SU-DHL-6 (cell line): ENCODE measurements around the gene PFN1.

Experiments used
- H2AFZ ChIP-seq: fragments of 200-600 bp; sonication (generic); 2 replicates; pipeline ENCODE4 v1.6.1; 2014; ENCODE audit warnings: low read depth, mild to moderate bottlenecking, moderate library complexity, mixed read lengths, antibody characterized with exemption, low read length; ENCODE audit not compliant: severe bottlenecking
- H3F3A ChIP-seq: fragments of 200-600 bp; shearing (Covaris generic); 2 replicates; pipeline ENCODE4 v1.6.0; 2016; ENCODE audit warnings: antibody characterized with exemption, mild to moderate bottlenecking; ENCODE audit not compliant: insufficient read depth
- H3K27ac ChIP-seq: fragments of 200-600 bp; sonication (generic); 2 replicates; pipeline ENCODE4 v1.5.1; 2016; ENCODE audit warnings: low read depth, mild to moderate bottlenecking, low read length, moderate library complexity, mixed read lengths
- H3K27me3 ChIP-seq: fragments of 200-600 bp; sonication (generic), shearing (Covaris generic); 2 replicates; pipeline ENCODE4 v1.6.0; 2014; ENCODE audit warnings: mild to moderate bottlenecking, low read length
- H3K36me3 ChIP-seq: fragments of 200-600 bp; sonication (generic); 2 replicates; pipeline ENCODE4 v1.6.1; 2014; ENCODE audit warnings: mild to moderate bottlenecking, low read length, mixed read lengths
- H3K4me2 ChIP-seq: fragments of 300-600, 200-600 bp; shearing (Covaris generic), sonication (generic); 2 replicates; pipeline ENCODE4 v1.6.0; 2014; ENCODE audit warnings: low read length, low read depth, mild to moderate bottlenecking; ENCODE audit not compliant: poor library complexity, severe bottlenecking
- H3K4me3 ChIP-seq: fragments of 200-600 bp; sonication (generic); 2 replicates; pipeline ENCODE4 v1.5.1; 2014; ENCODE audit warnings: antibody characterized with exemption, low read length, mild to moderate bottlenecking, mixed read lengths; ENCODE audit not compliant: insufficient read depth, poor library complexity, severe bottlenecking
- H3K79me2 ChIP-seq: fragments of 200-600 bp; sonication (generic); 2 replicates; pipeline ENCODE4 v1.6.1; 2014; ENCODE audit warnings: mild to moderate bottlenecking, low read length, moderate library complexity; ENCODE audit not compliant: insufficient read depth
- H3K9ac ChIP-seq: fragments of 200-600 bp; sonication (generic); 2 replicates; pipeline ENCODE4 v1.7.0; 2014; ENCODE audit warnings: mild to moderate bottlenecking, low read length
- H3K9me2 ChIP-seq: fragments of 200-600 bp; sonication (generic); replicated peaks from 2 replicates; pipeline ENCODE4 v1.6.1; 2014; ENCODE audit warnings: low read length; ENCODE audit not compliant: insufficient read depth
- H3K9me3 ChIP-seq: fragments of 200-600 bp; sonication (generic); 2 replicates; pipeline ENCODE4 v1.6.1; 2014; ENCODE audit warnings: low read length, mixed read lengths; ENCODE audit not compliant: insufficient read depth
- H4K20me1 ChIP-seq: fragments of 200-600 bp; sonication (generic); 2 replicates; pipeline ENCODE4 v1.6.1; 2014; ENCODE audit warnings: low read depth, mild to moderate bottlenecking, antibody characterized with exemption, low read length, moderate library complexity, mixed read lengths
- EZH2phosphoT487 ChIP-seq: fragments of 200-600 bp; sonication (generic), shearing (Covaris generic); conservative IDR thresholded peaks from 2 replicates; pipeline ENCODE4 v1.6.1; 2018; ENCODE audit warnings: mild to moderate bottlenecking, antibody characterized with exemption, low read length, moderate library complexity, mixed read lengths
- TF ChIP-seq, protein P1 (sequence below): fragments of 200-600 bp; sonication (generic); IDR thresholded peaks from one replicate; pipeline ENCODE4 v1.5.1; 2017; ENCODE audit warnings: antibody characterized with exemption, mild to moderate bottlenecking, low read length, moderate library complexity; ENCODE audit not compliant: insufficient read depth, poor library complexity, severe bottlenecking

The PFN1 gene

DNA sequence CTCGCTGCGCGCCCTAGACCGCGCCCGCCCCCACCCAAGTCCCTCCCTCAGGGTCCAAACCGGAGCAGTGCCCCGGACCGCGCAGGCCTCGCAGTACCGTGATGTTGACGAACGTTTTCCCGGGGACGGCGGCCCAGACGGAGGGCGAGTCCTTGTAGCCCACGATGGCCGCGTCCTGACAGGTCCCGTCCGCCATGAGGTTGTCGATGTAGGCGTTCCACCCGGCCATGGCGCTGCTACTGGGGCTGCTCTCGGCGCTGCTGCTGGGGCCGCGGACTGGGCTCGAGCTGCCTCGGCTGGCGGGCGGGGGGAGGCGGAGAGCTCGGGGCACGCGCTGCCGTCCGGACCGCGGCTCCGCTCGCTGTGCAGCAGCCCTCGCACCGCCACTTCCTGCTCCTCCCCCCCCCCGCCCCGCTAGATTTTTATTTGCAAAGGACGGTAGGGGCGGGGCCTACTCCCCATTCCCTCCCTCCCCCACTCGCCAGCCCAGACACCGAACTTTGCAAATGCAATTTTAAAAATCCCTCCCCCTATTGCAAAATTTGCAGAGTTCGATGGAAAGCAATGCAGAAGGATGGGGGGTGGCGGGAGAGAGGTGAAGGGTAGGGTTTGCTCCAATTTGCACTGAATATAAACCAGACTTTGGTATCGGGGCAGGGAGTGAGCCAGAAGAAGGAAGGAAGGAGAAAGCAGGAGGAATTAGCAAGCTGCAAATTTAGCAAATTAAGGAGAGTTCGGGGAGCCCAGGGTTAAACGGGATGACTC lies at the start of gene PFN1:
TSS of gene PFN1 (minus strand) at position 365 of the 765 bp plus-strand sequence. CDS start at position 229, 136 bp downstream.
- Histone ChIP-seq H3K4me3 (peak within 1 kb of the TSS; percentile 100), H3K27me3 (no peaks in the 10 kb centered on the region), H3K36me3 (peaks cover 11% of the 10 kb centered on the region; the same call in 1 of the 2 replicates), H3K9me3 (no peaks in the 10 kb centered on the region), H3K79me2 (peaks cover 36% of the 10 kb centered on the region), H3K4me2 (peak within 1 kb of the TSS; percentile 98), H2AFZ (no peak within 1 kb of the TSS), H4K20me1 (peaks cover 3% of the 10 kb centered on the region; the same call in 1 of the 2 replicates), H3K9me2 (no peaks in the 10 kb centered on the region), H3K27ac (peak within 1 kb of the TSS; percentile 100), H3K9ac (peak within 1 kb of the TSS; percentile 100), H3F3A (peaks cover 54% of the 10 kb centered on the region)
- TF ChIP-seq, protein P1, sequence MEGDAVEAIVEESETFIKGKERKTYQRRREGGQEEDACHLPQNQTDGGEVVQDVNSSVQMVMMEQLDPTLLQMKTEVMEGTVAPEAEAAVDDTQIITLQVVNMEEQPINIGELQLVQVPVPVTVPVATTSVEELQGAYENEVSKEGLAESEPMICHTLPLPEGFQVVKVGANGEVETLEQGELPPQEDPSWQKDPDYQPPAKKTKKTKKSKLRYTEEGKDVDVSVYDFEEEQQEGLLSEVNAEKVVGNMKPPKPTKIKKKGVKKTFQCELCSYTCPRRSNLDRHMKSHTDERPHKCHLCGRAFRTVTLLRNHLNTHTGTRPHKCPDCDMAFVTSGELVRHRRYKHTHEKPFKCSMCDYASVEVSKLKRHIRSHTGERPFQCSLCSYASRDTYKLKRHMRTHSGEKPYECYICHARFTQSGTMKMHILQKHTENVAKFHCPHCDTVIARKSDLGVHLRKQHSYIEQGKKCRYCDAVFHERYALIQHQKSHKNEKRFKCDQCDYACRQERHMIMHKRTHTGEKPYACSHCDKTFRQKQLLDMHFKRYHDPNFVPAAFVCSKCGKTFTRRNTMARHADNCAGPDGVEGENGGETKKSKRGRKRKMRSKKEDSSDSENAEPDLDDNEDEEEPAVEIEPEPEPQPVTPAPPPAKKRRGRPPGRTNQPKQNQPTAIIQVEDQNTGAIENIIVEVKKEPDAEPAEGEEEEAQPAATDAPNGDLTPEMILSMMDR: no peak
- no peak for TF ChIP-seq EZH2phosphoT487

GRCh38 chr17:4997302-4998026 lies 49.1 kb upstream of the PFN1 start, which contains the start of the genes INCA1 and KIF1C:
INCA1 (minus strand) TSS chr17:4997522; CDS start chr17:4994437, 3,085 bp downstream.
KIF1C (plus strand) TSS chr17:4997950; CDS start chr17:5000247, 2,297 bp downstream.
- H3K9me2 ChIP-seq: no peaks in the 10 kb centered on the region
- peak within 1 kb of the TSS; percentile 65 for H3K4me2 ChIP-seq
- peak within 1 kb of the TSS; percentile 88 for H2AFZ ChIP-seq
- H3K36me3 ChIP-seq: no peaks in the 10 kb centered on the region
- no peaks in the 10 kb centered on the region for H3K79me2 ChIP-seq
- H4K20me1 ChIP-seq: no peaks in the 10 kb centered on the region
- H3F3A ChIP-seq: no peaks in the 10 kb centered on the region
- no peaks in the 10 kb centered on the region for H3K27me3 ChIP-seq
- TF ChIP-seq, protein P1: no peak
- TF ChIP-seq EZH2phosphoT487: no peak
- H3K4me3 ChIP-seq: peak within 1 kb of the TSS; percentile 88
- peak within 1 kb of the TSS; percentile 88 for H3K9ac ChIP-seq
- no peaks in the 10 kb centered on the region for H3K9me3 ChIP-seq
- H3K27ac ChIP-seq: peak within 1 kb of the TSS; percentile 48; the same call in 1 of the 2 replicates

DNA sequence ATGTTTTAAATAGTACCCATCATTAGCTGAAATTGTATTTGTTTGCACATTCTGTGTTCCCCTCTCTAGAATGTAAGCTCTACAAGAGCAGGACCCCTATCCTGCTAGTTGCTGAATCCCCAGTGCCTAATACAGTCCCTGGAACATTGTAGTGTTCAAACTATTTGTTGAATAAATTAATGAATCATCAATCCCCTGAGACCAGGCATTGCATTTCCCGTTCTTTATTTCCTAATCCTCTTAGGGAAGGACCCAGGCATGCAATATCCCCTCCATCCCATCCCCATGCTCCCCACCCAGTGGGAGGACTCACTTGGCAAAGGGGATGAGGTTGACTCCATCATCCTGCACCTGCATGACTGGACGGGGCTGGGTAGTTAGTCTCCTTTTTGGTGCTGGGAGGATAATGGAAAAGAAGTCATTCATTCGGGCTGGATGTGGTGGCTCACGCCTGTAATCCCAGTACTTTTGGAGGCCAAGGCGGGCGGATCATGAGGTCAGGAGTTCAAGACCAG lies 45.8 kb upstream of the PFN1 start:
- Histone ChIP-seq H3K4me2 (no peak overlapping the region), H3K9me2 (no peaks in the 10 kb centered on the region), H3K27ac (no peak overlapping the region), H3F3A (peaks cover 7% of the 10 kb centered on the region; the same call in 1 of the 2 replicates), H3K36me3 (no peaks in the 10 kb centered on the region), H2AFZ (no peak overlapping the region), H3K4me3 (no peak overlapping the region), H3K79me2 (no peaks in the 10 kb centered on the region), H3K9me3 (no peaks in the 10 kb centered on the region), H3K27me3 (no peaks in the 10 kb centered on the region), H4K20me1 (no peaks in the 10 kb centered on the region), H3K9ac (no peak overlapping the region)
- TF ChIP-seq, protein P1: no peak
- TF ChIP-seq EZH2phosphoT487: no peak
